ENCODE results near the gene ADCYAP1R1. TPM values are rescaled to one million over a fixed set of nuclear protein-coding genes. Genes with fewer than 3 reads are reported as not detected.

The ADCYAP1R1 gene
- total and polyA plus RNA-seq, 2 of the 8 experiments (the other 6 are each of a cell fraction or from before 2014, with no cell fraction given): 14.4 to 14.6 TPM

- Histone ChIP-seq H4K20me1 (replicated peaks in 1 of 2; ENCODE audit: control insufficient read depth in 1 of 2, insufficient read depth in 2 of 2, low read length in 2 of 2) (no peaks in the 10 kb centered on the region), H4K8ac (ENCODE audit: extremely low read depth, insufficient read depth, low read length) (no peak overlapping the region), H3K4me1 (replicated peaks in 1 of 4; ENCODE audit: control insufficient read depth in 3 of 4, insufficient read depth in 4 of 4, low read length in 3 of 4) (no peaks in the 10 kb centered on the region), H3K79me1 (ENCODE audit: low read depth, low read length) (no peaks in the 10 kb centered on the region), H2BK120ac (replicated peaks; ENCODE audit: low read depth, low read length) (no peak overlapping the region), H4K91ac (replicated peaks; ENCODE audit: insufficient read length, low read length) (no peak overlapping the region), H3K56ac (replicated peaks; ENCODE audit: insufficient read length, low read depth, low read length) (no peak overlapping the region), H3K27ac (ENCODE audit: low read depth, low read length) (no peak overlapping the region), H3K9ac (replicated peaks in 1 of 4; ENCODE audit: extremely low read depth in 1 of 4, low read depth in 3 of 4, low read length in 3 of 4) (no peak overlapping the region), H3K23me2 (ENCODE audit: low read depth, low read length) (no peaks in the 10 kb centered on the region), H2AFZ (ENCODE audit: low read length) (no peak overlapping the region), H3K14ac (ENCODE audit: insufficient read length) (no peak overlapping the region), H3K4ac (replicated peaks; ENCODE audit: insufficient read length, low read depth, low read length) (no peak overlapping the region), H3K23ac (ENCODE audit: insufficient read length) (no peak overlapping the region), H2BK12ac (ENCODE audit: low read depth, low read length) (no peak overlapping the region), H3K79me2 (ENCODE audit: control insufficient read depth in 1 of 2, insufficient read depth in 2 of 2, low read length in 2 of 2) (no peaks in the 10 kb centered on the region), H2BK15ac (ENCODE audit: low read length) (no peak overlapping the region), H2AK5ac (ENCODE audit: low read depth, low read length) (no peak overlapping the region), H3K27me3 (replicated peaks in 1 of 4; ENCODE audit: control insufficient read depth in 3 of 4, extremely low read depth in 1 of 4, insufficient read depth in 3 of 4, low read length in 3 of 4) (no peaks in the 10 kb centered on the region), H3K4me2 (ENCODE audit: insufficient read depth in 1 of 2, low read depth in 2 of 2, low read length in 2 of 2) (no peak overlapping the region), H4K5ac (ENCODE audit: insufficient read length, low read depth, low read length) (no peak overlapping the region), H2BK5ac (ENCODE audit: low read depth, low read length) (no peak overlapping the region), H3K9me3 (ENCODE audit: insufficient read depth in 2 of 2, low read depth in 1 of 2, low read length in 1 of 2) (no peaks in the 10 kb centered on the region), H3K18ac (ENCODE audit: extremely low read depth, low read length) (no peak overlapping the region), H3K4me3 (ENCODE audit: extremely low read depth in 1 of 4, insufficient read depth in 2 of 4, low read depth in 3 of 4, low read length in 4 of 4) (no peak overlapping the region), H2BK20ac (ENCODE audit: low read length) (no peak overlapping the region), H3K36me3 (ENCODE audit: control insufficient read depth in 2 of 4, insufficient read depth in 4 of 4, low read length in 3 of 4) (no peaks in the 10 kb centered on the region)
- ChIA-PET POLR2A (ENCODE audit: partially characterized antibody) (no interaction called here), CTCF (ENCODE audit: partially characterized antibody) (interaction anchor here (0.6 to 2.0 kb wide), 11 partner anchors 12 to 592 kb away, joined by 3 to 9 read pairs (median 4); no protein-coding TSS in a partner anchor)
- TF ChIP-seq POLR2AphosphoS5 (IDR thresholded peaks at IDR 0.05; ENCODE audit: low read depth, low read length) (no peak), RAD21 (IDR thresholded peaks at IDR 0.05 in 1 of 2, conservative IDR thresholded peaks at IDR 0.05 in 1 of 2; ENCODE audit: low read depth in 2 of 2, low read length in 2 of 2) (peak; percentile 68 to 73), SIRT6 (IDR thresholded peaks at IDR 0.05; ENCODE audit: low read length) (no peak)
- TF ChIP-seq, protein P1, sequence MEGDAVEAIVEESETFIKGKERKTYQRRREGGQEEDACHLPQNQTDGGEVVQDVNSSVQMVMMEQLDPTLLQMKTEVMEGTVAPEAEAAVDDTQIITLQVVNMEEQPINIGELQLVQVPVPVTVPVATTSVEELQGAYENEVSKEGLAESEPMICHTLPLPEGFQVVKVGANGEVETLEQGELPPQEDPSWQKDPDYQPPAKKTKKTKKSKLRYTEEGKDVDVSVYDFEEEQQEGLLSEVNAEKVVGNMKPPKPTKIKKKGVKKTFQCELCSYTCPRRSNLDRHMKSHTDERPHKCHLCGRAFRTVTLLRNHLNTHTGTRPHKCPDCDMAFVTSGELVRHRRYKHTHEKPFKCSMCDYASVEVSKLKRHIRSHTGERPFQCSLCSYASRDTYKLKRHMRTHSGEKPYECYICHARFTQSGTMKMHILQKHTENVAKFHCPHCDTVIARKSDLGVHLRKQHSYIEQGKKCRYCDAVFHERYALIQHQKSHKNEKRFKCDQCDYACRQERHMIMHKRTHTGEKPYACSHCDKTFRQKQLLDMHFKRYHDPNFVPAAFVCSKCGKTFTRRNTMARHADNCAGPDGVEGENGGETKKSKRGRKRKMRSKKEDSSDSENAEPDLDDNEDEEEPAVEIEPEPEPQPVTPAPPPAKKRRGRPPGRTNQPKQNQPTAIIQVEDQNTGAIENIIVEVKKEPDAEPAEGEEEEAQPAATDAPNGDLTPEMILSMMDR (IDR thresholded peaks at IDR 0.05; ENCODE audit: control extremely low read depth in 1 of 3, insufficient read depth in 1 of 3, low read depth in 1 of 3, low read length in 3 of 3): peak in 2 of 3 experiments; percentile 39 to 46; a peak in 3 of 4 replicates
- FAIRE-seq (no peak), DNase-seq (ENCODE audit: low read depth in 1 of 2, low spot score in 2 of 2) (no peak)
Measured at GRCh38 chr7:31145339-31145738, 93.2 kb downstream of the ADCYAP1R1 start.
